Tibial nerve (tissue), 4 donors: ENCODE data around the gene NOP53. TPM values are rescaled to one million over a fixed set of nuclear protein-coding genes. Genes with fewer than 3 reads are reported as not detected.
"Not testable (repeated sequence)": the region's sequence is repeated elsewhere in the genome, so short reads cannot be mapped to it uniquely, and the experiment has no call there.

Experiments
- DNase-seq, 2 donors: peaks; one replicate each; pipeline ENCODE4 v3.0.0-alpha.2; 2019; ENCODE audit warnings: low spot score in 2 of 2
- H3K27ac ChIP-seq, 4 donors: fragments of 200-600 bp; sonication (generic) in 3 of 4; one replicate each; pipeline ENCODE4 v1.5.1; 2017 to 2019; ENCODE audit warnings: mild to moderate bottlenecking in 1 of 4
- H3K27me3 ChIP-seq, 2 donors: fragments of 200-600 bp; sonication (generic) in 1 of 2; one replicate each; pipeline versions ENCODE4 v1.5.1 to v1.6.0; 2017 to 2019
- H3K36me3 ChIP-seq, 3 donors: fragments of 200-600 bp; sonication (generic); one replicate each; pipeline ENCODE4 v1.5.1; 2018 to 2019
- H3K4me1 ChIP-seq, 4 donors: fragments of 200-600 bp; sonication (generic) in 3 of 4; one replicate each; pipeline ENCODE4 v1.5.1; 2017 to 2019
- H3K4me3 ChIP-seq, 4 donors: fragments of 200-600 bp; sonication (generic) in 3 of 4; one replicate each; pipeline ENCODE4 v1.5.1; 2017 to 2019; ENCODE audit warnings: mild to moderate bottlenecking in 1 of 4, moderate library complexity in 1 of 4
- H3K9me3 ChIP-seq, 4 donors: fragments of 200-600 bp; sonication (generic) in 3 of 4; one replicate each; pipeline ENCODE4 v1.5.1; 2017 to 2019
- CTCF ChIP-seq, 5 experiments: fragments of 200-600 bp in 3 of 5; fragments of 450-650 bp in 2 of 5; sonication (generic) in 3 of 5; IDR thresholded peaks; one replicate each; pipeline ENCODE4 v1.5.1; 2016 to 2019; ENCODE audit warnings: antibody characterized with exemption in 5 of 5, mild to moderate bottlenecking in 3 of 5, moderate library complexity in 2 of 5
- EP300 ChIP-seq, 2 donors: sonication (generic); formaldehyde crosslinking; IDR thresholded peaks; one replicate each; pipeline ENCODE4 v1.6.1; 2017; ENCODE audit warnings: antibody characterized with exemption in 2 of 2, mild to moderate bottlenecking in 1 of 2
- POLR2A ChIP-seq, 2 donors: fragments of 450-650 bp; IDR thresholded peaks; one replicate each; pipeline ENCODE4 v1.6.1; 2017; ENCODE audit warnings: antibody characterized with exemption in 2 of 2, mild to moderate bottlenecking in 2 of 2, moderate library complexity in 2 of 2
- WGBS, 2 donors: methylation state at CpG; one replicate each; pipeline ENCODE4 v1.1.5; 2018; 5-methylcytosine and 5-hydroxymethylcytosine counted together
- small RNA-seq: library from RNA; depleted of rRNA; stranded (forward); fragments of <200 nt; gene quantifications from one replicate; pipeline ENCODE3, GENCODE V24; 2016
- total RNA-seq, 4 donors: library from RNA; depleted of rRNA; stranded (reverse); fragments of >200 nt; gene quantifications; one replicate each; pipeline ENCODE4 v1.1.0, GENCODE V29; 2016

NOP53 gene
- total RNA-seq, 4 donors from 2014 or later = 320 to 532 (median 408) TPM

- TF ChIP-seq EP300 (IDR thresholded peaks at IDR 0.05) (no peak), POLR2A (IDR thresholded peaks at IDR 0.05) (no peak), CTCF (IDR thresholded peaks at IDR 0.05) (no peak)
- 87 to 97% methylated on average over 15 to 25 of the region's 25 CpGs for WGBS, 2 donors
- Histone ChIP-seq H3K9me3 (no peaks in the 10 kb centered on the region), H3K36me3 (no peaks in the 10 kb centered on the region), H3K27ac (no peak overlapping the region), H3K4me1 (no peaks in the 10 kb centered on the region), H3K4me3 (no peak overlapping the region), H3K27me3 (no peaks in the 10 kb centered on the region)
- no peak for DNase-seq
These were observed 57.2 kb downstream of the NOP53 start for GRCh38 chr19:47802521-47803043.

- 82 to 90% methylated on average over 9 to 16 of the region's 21 CpGs for WGBS, 2 donors
- H3K4me1 ChIP-seq, H3K4me3 ChIP-seq, DNase-seq, H3K9me3 ChIP-seq, H3K27ac ChIP-seq, H3K36me3 ChIP-seq, H3K27me3 ChIP-seq: not testable (repeated sequence)
These were observed 57.8 kb downstream of the NOP53 start for GRCh38 chr19:47803148-47803547.

GRCh38 chr19:47803671-47804070 is 58.3 kb downstream of the NOP53 start:
- not testable (repeated sequence) for H3K36me3 ChIP-seq, H3K27ac ChIP-seq, H3K27me3 ChIP-seq, DNase-seq, H3K9me3 ChIP-seq, H3K4me1 ChIP-seq, H3K4me3 ChIP-seq
- WGBS, 2 donors = no CpG with 5 or more reads among the region's 12 CpGs

- not testable (repeated sequence) for DNase-seq
- WGBS, 2 donors = 89% methylated on average over 3 to 5 of the region's 5 CpGs
These were observed 59.1 kb downstream of the NOP53 start, which contains the start of gene TPRX1 for GRCh38 chr19:47804451-47804850. TPRX1 (minus strand) TSS chr19:47804551; CDS start chr19:47804539, 12 bp downstream.

DNA sequence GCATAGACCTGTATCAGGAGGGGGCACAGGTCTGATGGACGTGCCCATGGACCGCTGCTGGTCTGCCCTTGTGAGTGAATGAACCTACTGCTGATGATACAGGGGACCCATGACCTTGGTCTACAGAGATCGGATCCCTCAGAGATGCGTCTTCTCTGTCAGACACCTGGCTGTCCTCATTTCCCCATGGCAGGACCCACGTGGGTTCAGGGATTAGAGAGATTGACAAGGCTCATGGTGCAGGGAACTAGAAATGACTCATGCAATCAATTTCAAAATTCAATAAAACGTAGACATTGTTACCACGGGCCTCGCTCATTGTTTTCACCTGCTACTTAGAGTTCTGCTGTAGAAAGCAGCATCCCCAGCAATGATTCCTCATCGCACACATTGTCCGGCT is 60.0 kb downstream of the NOP53 start:
- 90 to 91% methylated on average over 10 of the region's 10 CpGs for WGBS, 2 donors
- Histone ChIP-seq H3K4me3 (no peak overlapping the region), H3K36me3 (no peaks in the 10 kb centered on the region), H3K4me1 (no peaks in the 10 kb centered on the region), H3K9me3 (no peaks in the 10 kb centered on the region), H3K27me3 (no peaks in the 10 kb centered on the region), H3K27ac (no peak overlapping the region)
- TF ChIP-seq CTCF (IDR thresholded peaks at IDR 0.05) (no peak), EP300 (IDR thresholded peaks at IDR 0.05) (no peak), POLR2A (IDR thresholded peaks at IDR 0.05) (no peak)
- DNase-seq = no peak

More at GRCh38 chr19:47804451-47804850, 59.1 kb downstream of the NOP53 start, which contains the start of gene TPRX1:
- not testable (repeated sequence) for H3K36me3 ChIP-seq, H3K4me1 ChIP-seq, H3K9me3 ChIP-seq, H3K4me3 ChIP-seq, H3K27ac ChIP-seq, H3K27me3 ChIP-seq

DNA sequence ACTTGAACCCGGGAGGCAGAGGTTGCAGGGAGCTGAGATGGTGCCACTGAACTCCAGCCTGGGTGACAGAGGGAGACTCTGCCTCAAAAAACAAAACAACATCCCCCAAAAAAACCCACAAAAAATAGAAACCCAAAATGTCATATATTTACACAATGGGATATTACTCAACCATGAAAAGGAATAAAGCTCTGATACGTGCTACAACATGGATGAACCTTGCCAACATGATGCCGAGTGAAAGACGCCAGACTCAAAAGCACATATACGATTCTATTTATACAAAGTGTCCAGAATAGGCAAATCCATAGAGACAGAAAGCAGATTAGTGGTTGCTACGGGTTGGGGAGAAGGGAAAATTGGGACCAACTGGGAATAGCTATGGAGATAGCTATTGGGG is 61.1 kb downstream of the NOP53 start:
- H3K4me1 ChIP-seq = no peaks in the 10 kb centered on the region
- H3K36me3 ChIP-seq = no peaks in the 10 kb centered on the region
- H3K9me3 ChIP-seq = no peaks in the 10 kb centered on the region
- H3K27ac ChIP-seq = no peak overlapping the region
- no peak for TF ChIP-seq CTCF (IDR thresholded peaks at IDR 0.05)
- H3K4me3 ChIP-seq = no peak overlapping the region
- no peak for DNase-seq
- no peaks in the 10 kb centered on the region for H3K27me3 ChIP-seq
- WGBS, 2 donors = 83 to 86% methylated on average over 6 of the region's 6 CpGs

Small RNAs within 50 kb of the gene (small RNA-seq; reads per million reads assigned to genes)
- gene AC008745.1 = not detected
- gene SNORD23 = not detected

Other genes starting within 250 kb of the NOP53 start
- gene NAPA, start 230.5 kb upstream of the NOP53 start, total RNA-seq = 100 to 1,000 TPM; 130 to 152 (median 138) TPM
- gene ZNF541, start 172.4 kb upstream of the NOP53 start, total RNA-seq = under 1 TPM in 3 of 4 donors, not detected in 1; under 0.01 to 0.90 (median 0.66) TPM
- 10 to 100 TPM in 2 of 4 donors, 1 to 10 TPM in 2; 6.1 to 23.1 (median 9.8) TPM for gene BICRA, start 136.4 kb upstream of the NOP53 start, total RNA-seq
- 100 to 1,000 TPM; 128 to 196 (median 159) TPM for gene EHD2, start 32.1 kb upstream of the NOP53 start, total RNA-seq
- gene SELENOW, start 33.2 kb downstream of the NOP53 start, total RNA-seq = 100 to 1,000 TPM; 495 to 841 (median 572) TPM
- gene TPRX1, start 59.0 kb downstream of the NOP53 start, total RNA-seq = not detected
- gene CRX, start 76.4 kb downstream of the NOP53 start, total RNA-seq = not detected
- not detected for gene TPRX2, start 113.7 kb downstream of the NOP53 start, total RNA-seq
- not detected for gene SULT2A1, start 140.8 kb downstream of the NOP53 start, total RNA-seq
- gene BSPH1, start 246.6 kb downstream of the NOP53 start, total RNA-seq = not detected
- not detected for gene ELSPBP1, start 249.1 kb downstream of the NOP53 start, total RNA-seq